ENCODE data around the gene IDH2.
"Not testable (repeated sequence)": the region's sequence is repeated elsewhere in the genome, so short reads cannot be mapped to it uniquely, and the experiment has no call there.

Gene IDH2

GRCh38 chr15:90114451-90114901 is 12.2 kb upstream of the IDH2 start:
- DNase-seq (ENCODE audit: low read depth): peak; percentile 28

GRCh38 chr15:90113166-90113565 is 10.9 kb upstream of the IDH2 start:
- DNase-seq (ENCODE audit: low read depth): no peak

GRCh38 chr15:90109163-90109751 is 7.0 kb upstream of the IDH2 start:
- DNase-seq (ENCODE audit: low read depth): not testable (repeated sequence)

GRCh38 chr15:90108038-90108437 is 5.8 kb upstream of the IDH2 start:
- DNase-seq (ENCODE audit: low read depth): not testable (repeated sequence)

GRCh38 chr15:90106522-90107117 is 4.4 kb upstream of the IDH2 start:
- peak; percentile 64 for DNase-seq (ENCODE audit: low read depth)

- DNase-seq (ENCODE audit: low read depth): no peak
Measured at GRCh38 chr15:90105521-90105920, 3.3 kb upstream of the IDH2 start.

- no peak for DNase-seq (ENCODE audit: low read depth)
Measured at GRCh38 chr15:90104551-90104950, 2.3 kb upstream of the IDH2 start.

- DNase-seq (ENCODE audit: low read depth): no peak
Measured at GRCh38 chr15:90103701-90104329, 1.5 kb upstream of the IDH2 start.

- peak; percentile 30 for DNase-seq (ENCODE audit: low read depth)
Measured at GRCh38 chr15:90101130-90101968, 919 bp downstream of the IDH2 start.

GRCh38 chr15:90099868-90100831 is 2.1 kb downstream of the IDH2 start:
- DNase-seq (ENCODE audit: low read depth): peak; percentile 39

- DNase-seq (ENCODE audit: low read depth): no peak
Measured at GRCh38 chr15:90099072-90099867, 3.0 kb downstream of the IDH2 start.

GRCh38 chr15:90097475-90097874 is 4.8 kb downstream of the IDH2 start:
- DNase-seq (ENCODE audit: low read depth): no peak

- DNase-seq (ENCODE audit: low read depth): no peak
Measured at GRCh38 chr15:90095521-90095959, 6.7 kb downstream of the IDH2 start.

- DNase-seq (ENCODE audit: low read depth): no peak
Measured at GRCh38 chr15:90091156-90091931, 10.9 kb downstream of the IDH2 start.

GRCh38 chr15:90090226-90090848 is 11.9 kb downstream of the IDH2 start:
- no peak for DNase-seq (ENCODE audit: low read depth)

- peak; percentile 62 for DNase-seq (ENCODE audit: low read depth)
Measured at GRCh38 chr15:90087454-90088154, 14.7 kb downstream of the IDH2 start.

GRCh38 chr15:90086868-90087268 is 15.4 kb downstream of the IDH2 start:
- DNase-seq (ENCODE audit: low read depth): peak; percentile 70

GRCh38 chr15:90085565-90085964 is 16.7 kb downstream of the IDH2 start:
- DNase-seq (ENCODE audit: low read depth): no peak

Data from ELR (cell line).